NCI-H146 treated with DMSO at 0.1 percent for 48 hours (cell line): ENCODE results near the gene FREY1.
"Not testable (repeated sequence)": the region's sequence is repeated elsewhere in the genome, so short reads cannot be mapped to it uniquely, and the experiment has no call there.

Experiments
- DNase-seq: peaks from one replicate; lab custom pipeline; 2025; ENCODE audit not compliant: unreplicated experiment; lab: John Stamatoyannopoulos, UW

The FREY1 gene

DNA sequence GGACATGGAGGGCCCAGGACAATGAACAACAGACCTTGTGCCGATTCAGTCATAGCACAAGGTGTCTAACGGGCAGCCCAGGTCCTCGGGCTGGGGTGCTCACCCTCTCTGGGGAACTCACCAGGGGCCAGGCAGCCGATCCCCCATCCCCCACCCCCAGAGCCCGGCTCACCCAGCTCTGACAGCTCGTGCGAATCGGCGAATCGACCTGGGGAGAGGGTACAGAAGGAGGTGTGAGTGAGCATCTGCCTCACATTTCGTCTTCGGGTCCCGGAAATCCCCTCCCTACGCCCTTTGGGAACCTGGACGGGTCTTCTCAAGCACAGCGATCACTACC, 10.2 kb upstream of the FREY1 start:
- no peak for DNase-seq

DNA sequence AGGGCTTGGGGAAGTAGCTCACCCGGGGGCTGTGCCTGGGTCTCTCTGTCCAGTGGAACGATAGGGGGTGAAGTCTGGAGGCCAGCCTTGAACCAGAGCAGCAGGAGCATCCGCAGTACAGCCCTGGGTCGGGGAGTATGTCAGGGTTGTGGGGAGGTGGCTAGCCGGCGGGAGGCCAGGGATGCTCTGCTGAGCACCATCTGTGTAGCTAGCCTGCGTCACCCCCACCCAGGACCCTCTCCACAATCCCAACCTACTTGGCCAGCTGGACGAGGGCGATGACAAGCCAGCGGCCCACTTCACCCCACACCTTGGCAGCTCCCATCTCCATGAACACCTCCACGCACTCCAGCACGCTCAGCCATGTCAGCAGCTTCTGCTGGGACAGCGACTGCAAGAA, 8.4 kb upstream of the FREY1 start:
- no peak for DNase-seq

DNA sequence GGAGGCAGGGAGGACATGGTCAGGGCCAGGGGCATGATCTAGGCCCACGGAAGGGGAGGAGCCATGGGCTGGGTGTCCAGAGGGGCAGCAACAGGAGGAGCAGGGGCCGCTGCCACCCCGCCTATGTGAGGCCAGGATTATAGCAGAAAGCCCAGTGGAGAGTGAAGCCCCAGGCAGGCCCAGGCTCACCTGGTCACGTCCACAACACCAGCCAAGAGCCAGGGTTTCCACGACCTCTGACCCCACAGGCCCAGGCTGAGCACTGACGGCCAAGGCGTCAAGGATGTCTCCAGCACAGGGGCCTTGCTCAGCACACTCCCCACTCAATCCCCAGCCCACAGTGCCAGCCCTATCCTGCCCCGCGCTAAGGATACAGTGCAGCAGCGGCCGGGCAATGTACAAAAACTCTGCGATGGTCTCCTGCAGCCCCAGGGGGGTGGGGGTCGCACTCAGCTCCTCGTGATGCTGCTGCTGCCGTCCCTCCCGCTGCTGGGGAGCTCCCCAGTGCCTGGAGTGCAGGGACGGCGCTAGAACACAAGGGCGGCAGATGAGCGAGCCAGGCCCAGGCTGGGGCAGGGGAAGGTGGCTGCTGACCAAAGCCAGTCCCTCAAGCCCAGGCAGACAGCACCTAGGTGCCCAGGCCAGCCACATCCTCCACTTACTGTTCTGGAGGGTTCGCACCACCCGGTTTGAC, 7.0 kb upstream of the FREY1 start:
- DNase-seq, result no peak

DNA sequence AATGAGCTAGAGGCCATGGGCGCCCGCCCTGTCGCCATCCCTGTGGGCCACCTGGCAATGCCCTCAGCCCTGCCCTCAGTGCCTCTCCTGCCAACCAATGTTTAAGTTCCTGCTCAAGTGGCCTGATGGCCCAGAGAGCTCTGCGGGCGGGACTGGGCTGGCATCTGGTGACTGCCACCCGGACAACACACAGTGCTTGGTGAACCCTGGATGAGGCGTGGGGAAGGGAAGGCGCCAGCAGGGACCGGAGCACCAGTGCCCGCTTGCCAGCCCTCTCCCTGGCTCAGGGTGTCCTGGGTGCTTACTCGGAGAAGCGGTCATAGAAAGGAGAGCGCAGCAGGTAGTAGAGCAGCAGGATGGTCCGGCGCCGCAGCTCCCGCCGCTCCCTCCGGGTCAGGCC, 6.4 kb upstream of the FREY1 start:
- DNase-seq, result no peak

DNA sequence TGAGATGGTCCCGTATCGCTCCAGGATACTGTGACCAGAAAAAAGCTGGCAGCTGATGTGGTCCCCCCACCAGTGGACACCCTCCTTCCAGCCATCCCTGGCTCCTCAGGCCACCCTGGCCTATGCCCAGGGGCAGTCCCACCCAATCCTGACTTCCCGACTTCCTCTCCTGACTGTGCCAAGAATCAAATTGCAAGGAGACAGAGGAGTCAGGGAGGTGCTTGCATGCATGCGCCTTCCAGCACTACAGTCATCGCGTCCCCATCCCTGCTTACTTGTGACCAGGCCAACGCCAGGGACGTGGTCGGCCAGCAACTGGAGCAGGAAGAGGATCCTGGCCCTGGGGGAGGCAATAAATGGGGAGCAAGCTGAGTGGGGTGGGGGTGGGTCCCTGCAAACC, 3.6 kb upstream of the FREY1 start:
- no peak for DNase-seq

DNA sequence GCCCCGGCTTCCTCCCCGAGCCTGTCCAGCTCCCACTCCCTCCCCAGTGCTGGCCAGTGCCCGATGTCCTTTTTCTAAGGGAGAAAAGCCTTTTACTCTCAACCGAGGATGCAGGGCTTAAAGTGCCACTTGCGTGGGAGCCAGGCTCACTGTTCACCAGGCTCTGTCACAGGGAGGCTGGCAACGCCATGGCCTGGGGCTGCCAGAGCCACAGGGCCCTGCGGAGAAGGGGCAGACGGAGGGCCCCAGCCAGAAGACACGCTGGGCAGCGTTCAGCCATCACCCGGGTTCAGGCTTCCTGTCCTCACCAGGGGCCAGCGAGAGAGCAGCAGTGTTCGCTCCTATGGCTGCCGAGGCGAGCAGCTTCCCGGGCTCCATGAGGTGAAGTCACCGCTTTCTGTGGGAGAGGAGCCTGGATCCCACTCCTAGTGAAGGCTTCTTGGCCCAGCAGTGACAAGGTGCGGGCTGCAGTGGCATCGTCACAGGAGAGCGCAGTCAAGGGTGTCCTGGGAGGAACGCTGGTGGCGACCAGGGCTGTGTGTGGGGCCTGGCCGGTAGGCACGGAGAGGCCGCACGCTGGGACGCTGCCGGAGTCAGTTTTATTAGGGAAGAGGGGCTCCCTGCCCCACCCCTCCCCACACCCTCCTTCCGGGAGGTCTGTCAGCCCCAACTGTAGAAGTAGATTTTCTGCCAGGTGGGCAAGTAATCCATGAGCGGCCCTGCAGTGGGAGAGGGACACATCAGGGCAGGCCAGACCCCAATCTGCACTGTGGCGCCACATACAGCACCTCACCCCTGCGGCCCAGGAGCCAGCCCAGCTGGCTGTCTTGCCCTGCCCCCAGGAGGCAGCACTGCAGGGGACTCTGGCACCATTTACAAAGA, 2.8 kb upstream of the FREY1 start:
- no peak for DNase-seq

DNA sequence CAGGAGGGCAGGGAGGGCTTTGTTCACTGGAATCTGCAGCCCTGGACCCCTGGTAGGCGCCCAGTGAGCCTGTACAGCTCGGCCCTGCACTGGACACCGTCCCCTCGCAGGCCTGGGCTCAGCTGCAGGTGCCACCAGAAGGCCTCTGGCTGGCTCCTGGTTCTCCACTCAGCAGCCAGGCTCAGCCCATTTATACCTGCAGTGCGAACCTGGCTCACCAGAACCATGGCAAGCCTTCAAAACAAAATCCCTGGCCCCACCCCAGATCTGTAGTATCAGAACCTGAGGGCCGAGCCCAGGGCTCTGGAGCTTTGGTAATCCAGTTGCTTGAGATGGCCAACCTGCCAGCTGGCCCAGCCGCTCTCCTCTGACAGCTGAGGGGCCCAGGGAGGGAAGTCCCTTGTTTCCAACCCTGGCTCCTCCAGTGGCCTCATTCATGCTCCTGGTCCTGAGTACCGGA, 870 bp upstream of the FREY1 start:
- DNase-seq, result no peak

DNA sequence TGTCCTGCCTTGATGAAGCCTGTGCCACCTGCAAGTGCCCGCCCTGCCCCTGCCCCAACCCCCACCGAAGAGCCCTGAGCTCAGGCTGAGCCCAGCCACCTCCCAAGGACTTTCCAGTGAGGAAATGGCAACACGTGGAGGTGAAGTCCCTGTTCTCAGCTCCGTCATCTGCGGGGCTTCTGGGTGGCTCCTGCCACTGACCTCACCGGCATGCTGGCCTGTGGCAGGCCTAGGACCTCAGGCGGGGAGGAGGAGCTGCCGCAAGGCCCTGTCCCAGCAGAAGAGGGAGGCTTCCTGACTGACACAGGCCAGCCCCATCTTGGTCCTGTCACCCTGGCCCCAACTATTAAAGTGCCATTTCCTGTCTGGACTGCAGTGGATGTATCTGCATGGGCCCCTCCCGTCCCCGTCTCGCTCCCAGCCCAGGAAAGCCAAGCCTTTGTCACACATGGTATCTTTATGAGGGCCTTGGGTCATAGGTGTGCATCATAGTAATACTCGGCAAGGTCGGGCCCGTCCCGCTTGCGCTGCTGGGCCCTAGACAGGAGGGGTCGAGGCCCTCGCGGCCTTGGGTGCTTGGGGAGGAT, 882 bp downstream of the FREY1 start:
- DNase-seq, result no peak

DNA sequence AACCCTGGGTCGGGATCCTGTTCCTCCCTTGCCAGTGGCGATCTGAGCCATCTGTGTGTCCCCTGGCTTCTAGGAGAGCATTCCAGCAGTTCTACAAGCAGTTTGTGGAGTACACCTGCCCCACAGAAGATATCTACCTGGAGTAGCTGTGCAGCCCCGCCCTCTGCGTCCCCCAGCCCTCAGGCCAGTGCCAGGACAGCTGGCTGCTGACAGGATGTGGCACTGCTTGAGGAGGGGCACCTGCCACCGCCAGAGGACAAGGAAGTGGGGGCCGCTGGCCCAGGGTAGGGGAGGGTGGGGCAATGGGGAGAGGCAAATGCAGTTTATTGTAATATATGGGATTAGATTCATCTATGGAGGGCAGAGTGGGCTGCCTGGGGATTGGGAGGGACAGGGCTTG, 1.5 kb downstream of the FREY1 start:
- DNase-seq, result not testable (repeated sequence)

DNA sequence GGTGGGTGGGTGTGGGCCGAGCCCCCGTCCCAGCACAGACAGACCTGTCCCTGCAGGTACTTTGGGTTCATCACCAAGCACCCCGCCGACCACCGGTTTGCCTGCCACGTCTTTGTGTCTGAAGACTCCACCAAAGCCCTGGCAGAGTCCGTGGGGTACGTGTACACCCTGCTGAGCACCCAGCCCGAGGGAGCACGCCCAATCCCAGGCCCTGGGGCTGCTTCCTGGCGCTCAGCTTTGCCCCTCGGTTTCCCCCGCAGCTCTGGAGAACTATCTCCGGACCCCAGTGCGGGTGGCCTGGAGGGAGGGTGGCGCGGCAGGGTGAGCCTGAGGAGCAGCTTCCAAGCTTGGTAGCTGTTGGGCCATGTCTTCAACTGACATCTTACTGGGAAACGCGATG, 2.0 kb downstream of the FREY1 start:
- DNase-seq, result no peak

DNA sequence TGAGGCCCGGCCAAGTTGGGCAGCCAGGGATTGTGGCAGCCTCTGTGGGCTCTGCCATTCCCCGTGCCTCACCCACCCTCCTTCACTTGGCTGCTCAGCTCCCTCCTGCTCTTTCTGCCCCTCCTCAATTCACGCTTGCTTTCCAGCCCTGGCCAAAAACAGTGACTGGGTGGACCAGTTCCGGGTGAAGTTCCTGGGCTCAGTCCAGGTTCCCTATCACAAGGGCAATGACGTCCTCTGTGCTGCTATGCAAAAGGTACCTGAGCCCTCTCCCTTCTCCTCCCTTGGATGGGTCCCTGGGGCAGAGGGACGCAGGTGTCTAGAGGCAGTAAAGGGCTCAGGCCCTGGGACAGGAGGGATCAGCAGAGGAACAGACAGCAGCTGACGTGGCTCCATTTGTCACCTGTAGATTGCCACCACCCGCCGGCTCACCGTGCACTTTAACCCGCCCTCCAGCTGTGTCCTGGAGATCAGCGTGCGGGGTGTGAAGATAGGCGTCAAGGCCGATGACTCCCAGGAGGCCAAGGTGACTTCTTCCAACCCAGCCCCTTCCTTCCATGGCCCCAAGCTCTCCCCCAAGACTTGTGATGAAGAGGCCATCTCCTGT, 2.7 kb downstream of the FREY1 start:
- DNase-seq, result no peak

DNA sequence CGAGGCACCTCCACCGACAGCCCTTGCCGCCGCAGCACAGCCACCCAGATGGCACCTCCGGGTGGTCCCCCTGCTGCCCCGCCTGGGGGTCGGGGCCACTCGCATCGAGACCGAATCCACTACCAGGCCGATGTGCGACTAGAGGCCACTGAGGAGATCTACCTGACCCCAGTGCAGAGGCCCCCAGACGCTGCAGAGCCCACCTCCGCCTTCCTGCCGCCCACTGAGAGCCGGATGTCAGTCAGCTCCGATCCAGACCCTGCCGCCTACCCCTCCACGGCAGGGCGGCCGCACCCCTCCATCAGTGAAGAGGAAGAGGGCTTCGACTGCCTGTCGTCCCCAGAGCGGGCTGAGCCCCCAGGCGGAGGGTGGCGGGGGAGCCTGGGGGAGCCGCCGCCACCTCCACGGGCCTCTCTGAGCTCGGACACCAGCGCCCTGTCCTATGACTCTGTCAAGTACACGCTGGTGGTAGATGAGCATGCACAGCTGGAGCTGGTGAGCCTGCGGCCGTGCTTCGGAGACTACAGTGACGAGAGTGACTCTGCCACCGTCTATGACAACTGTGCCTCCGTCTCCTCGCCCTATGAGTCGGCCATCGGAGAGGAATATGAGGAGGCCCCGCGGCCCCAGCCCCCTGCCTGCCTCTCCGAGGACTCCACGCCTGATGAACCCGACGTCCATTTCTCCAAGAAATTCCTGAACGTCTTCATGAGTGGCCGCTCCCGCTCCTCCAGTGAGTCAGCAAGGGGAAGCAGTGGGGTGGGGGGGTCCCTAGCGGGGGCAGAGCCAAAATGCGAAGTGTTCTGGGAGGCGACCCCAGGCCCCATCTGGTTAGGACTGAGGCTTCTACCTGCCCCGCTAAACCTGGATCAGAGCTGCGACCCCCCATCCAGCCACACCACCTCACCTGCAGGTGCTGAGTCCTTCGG, 4.4 kb downstream of the FREY1 start:
- DNase-seq, result no peak

DNA sequence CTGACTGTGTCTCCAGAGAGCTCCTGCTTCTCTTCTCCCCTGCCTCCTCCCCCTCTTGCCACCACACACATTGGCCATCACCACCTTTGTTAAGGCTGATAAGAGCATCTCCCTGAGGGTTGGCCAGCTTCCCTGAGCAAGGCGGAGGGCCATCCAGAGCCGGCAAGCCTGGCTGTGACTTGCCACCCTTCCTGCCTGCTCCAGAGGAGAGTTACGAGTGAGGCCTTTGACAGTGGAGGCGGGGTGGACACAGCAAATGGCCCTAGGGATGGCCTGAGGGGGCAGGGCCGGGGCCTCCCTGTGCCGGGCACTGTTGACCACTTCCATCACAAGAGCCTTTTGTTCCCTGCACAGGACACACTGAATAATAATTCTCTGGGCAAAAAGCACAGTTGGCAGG, 5.4 kb downstream of the FREY1 start:
- DNase-seq, result no peak

DNA sequence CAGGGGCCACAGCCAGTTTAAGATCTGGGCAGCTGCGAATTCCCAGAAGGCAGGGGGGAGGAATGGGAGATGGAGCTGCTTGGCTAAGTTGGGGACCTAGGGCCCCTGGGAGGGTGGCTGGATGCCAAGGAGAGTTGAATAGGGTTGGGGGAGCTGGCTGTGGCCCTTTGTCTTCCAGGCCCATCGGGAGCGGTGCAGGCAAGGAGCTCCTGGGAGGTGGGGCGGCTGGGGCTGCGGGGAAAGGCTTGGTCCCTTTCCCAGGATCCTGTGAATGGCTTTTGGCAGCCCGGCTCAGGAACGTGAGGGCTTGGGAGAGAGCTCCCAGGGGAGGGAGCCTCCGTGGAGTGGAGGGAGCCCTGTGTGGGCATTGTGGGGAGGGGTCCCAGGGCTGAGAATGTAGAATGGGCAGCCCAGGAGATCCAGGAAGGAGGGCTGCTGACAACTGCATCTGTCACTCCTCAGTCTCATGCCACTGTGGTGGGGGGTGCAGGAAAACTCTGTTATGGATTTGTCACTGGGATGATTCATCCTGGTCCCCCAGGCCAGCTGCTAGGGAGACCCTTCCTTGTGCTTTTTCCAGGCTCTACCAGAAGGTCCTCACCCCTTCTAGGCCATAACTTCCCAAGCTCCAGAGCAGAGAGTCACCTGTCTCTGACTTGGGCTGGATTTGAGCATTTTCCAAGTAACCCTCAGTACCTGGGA, 6.0 kb downstream of the FREY1 start:
- no peak for DNase-seq

DNA sequence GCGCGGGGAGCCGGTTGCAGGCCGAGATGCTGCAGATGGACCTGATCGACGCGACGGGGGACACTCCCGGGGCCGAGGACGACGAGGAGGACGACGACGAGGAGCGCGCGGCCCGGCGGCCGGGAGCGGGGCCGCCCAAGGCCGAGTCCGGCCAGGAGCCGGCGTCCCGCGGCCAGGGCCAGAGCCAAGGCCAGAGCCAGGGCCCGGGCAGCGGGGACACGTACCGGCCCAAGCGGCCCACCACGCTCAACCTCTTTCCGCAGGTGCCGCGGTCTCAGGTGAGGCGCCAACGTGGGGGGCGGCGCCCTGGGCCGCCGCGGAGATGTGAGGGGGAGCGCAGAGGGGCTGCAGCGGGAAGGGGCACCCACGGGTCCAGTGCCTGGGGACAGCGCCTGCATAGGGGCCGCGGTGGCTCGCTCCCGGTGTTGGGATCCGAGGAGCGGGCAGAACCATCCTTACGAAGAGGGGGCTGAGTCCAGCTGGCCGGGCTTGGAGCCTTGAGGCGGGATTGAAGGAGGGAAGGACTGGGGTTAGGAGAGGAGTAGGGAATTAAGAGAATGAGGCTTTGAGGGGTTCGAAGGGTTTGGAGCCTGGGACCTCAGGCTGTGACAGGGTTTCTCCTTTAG, 6.8 kb downstream of the FREY1 start:
- DNase-seq, result not testable (repeated sequence)

DNA sequence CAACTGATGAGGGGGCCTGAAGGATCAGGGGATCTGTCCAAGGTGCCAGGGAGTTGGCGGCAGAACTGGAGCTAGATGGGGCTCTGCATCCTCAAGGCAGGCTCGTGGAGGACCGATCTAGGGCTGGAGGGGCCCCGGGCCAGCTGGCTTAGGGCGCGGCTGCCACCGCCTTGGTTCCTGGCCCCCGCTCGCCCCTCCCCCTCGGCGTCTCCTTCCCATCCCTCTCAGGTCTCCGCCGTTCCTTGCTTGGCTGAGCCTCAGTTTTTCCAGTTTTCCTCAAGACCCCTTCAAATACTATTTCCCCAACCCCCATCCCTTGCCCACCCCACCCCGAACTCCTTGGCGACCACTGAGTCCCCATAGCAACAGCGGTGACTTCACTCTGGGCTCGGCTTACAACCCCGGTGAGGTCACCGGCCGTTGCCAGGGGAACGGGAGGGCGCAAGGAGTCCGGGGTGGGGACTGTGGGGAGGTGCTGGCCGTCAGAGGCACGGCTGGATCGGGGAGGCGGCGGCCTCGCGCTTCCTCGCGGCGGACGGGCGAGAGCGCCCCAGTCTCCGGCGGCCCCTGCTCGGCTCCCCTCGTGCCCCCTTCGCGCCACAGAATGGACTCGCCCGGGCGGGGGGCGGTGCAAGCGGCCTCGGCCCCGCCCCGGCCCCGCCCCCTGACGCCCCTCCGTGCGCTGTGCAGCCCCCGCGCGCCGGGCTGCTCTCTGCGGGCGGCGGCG, 7.5 kb downstream of the FREY1 start:
- DNase-seq, result peak; percentile 79

DNA sequence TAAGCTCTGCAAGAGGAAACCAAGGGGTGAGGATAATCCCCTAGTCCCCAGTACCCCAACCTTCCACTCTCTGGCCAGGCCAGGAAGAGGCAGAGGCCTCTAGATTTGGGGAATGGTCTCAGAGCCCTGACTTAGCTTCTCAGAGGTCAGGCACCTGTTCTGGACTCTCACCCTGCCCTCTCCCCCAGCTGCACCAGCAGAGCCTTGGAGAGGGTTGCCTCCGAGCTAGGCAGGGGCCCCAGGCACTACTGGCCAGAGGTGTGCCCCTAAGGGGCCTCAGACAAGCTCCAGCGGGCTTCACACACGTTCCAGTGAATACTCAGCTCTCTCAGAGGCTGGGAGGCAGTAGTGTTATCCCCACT, 8.0 kb downstream of the FREY1 start:
- DNase-seq, result no peak

DNA sequence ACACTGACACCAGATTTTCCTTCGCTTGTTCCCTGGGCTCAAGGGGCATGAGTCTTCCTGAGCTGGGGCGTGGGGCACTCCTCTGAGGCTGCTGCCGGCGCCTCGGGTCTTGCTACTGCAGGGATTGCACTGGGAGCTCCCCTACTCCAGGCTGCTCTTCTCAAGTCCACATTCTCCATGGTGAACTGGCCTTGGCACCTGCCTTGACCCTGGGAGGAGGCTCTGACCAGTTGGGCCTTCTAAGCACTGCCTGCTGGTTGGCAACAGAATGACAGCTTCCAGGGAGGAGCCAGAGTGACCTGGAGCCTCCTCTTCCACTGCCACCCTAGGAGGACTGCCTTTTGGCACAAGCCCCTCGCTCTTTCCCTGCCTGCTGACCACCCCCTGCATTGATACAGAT, 9.5 kb downstream of the FREY1 start:
- no peak for DNase-seq

DNA sequence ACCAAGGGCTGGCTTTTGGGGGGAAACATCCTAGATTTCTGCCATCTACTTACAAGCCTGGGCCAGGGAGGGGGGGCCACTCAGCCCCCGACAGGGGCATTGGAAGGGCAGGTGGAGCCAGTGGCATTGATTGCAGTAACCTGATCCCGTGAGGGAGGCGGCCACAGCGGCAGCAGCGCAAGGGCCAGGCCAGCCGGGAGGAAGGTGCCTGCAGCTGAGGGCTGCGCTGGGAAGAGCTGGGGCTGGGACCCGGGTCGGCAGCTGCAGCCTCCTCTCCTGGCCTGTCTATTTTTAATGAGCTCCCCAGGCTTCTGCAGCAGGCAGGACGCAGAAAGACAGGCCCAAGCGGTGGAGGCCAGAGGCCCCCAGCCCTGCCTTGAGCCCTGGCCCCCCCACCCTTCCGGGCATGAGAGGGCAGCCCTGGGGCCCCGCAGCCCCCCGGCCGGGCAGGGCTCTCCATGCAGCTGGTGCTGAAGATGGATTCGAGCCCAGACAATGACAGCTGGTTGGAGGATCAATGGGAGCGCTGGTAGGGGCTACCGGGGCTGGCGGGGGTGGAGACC, 10.6 kb downstream of the FREY1 start:
- peak; percentile 89 for DNase-seq
